ENCODE data around the gene DAGLA.

DNA sequence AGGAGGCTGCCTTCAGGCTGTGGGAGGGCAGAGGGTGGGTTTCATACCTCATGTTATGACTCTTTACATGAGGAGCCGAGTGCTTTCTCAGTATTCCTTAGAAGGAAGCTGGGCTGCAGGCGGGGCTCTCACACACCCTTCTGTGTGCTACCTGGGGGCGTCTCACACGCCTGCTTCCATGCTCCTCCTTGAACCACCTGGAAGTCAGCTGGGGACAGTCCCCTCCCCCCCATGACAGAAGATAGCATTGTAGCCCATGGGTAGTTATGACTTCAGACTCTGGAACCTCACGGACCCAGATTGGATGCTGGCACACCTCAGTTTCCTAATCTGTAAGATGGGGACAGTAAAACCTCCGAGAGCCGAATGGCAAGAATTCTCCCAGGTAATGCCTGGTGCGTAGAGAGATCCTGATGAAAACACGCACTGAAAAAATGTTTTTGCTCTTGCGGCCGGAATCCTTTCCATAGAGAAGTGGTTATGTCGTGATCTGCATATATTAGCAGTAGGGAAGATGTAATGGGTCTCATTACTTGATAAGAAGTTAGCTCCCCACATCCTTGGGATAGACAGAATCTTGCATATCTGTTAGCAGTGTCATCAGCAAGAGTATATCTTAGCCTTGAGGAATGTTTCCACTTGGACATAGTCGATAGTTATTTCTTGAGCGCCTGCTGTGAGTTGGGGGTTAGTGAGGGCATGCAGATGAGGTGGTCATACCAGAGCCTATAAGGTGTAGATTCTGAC lies 4.9 kb downstream of the DAGLA start:
- TF ChIP-seq, protein P1, sequence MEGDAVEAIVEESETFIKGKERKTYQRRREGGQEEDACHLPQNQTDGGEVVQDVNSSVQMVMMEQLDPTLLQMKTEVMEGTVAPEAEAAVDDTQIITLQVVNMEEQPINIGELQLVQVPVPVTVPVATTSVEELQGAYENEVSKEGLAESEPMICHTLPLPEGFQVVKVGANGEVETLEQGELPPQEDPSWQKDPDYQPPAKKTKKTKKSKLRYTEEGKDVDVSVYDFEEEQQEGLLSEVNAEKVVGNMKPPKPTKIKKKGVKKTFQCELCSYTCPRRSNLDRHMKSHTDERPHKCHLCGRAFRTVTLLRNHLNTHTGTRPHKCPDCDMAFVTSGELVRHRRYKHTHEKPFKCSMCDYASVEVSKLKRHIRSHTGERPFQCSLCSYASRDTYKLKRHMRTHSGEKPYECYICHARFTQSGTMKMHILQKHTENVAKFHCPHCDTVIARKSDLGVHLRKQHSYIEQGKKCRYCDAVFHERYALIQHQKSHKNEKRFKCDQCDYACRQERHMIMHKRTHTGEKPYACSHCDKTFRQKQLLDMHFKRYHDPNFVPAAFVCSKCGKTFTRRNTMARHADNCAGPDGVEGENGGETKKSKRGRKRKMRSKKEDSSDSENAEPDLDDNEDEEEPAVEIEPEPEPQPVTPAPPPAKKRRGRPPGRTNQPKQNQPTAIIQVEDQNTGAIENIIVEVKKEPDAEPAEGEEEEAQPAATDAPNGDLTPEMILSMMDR (conservative IDR thresholded peaks at IDR 0.05), result no peak
- no peak for TF ChIP-seq EZH2 (IDR thresholded peaks at IDR 0.05; ENCODE audit: low read depth)

Measured in PC-9 (cell line).